Measurements from ENCODE around the gene MGP. TPM values are rescaled to one million over a fixed set of nuclear protein-coding genes. Genes with fewer than 3 reads are reported as not detected.

MGP gene
- total and polyA plus RNA-seq, 2 experiments from 2014 or later, result 0.60 TPM; not detected in 1

DNA sequence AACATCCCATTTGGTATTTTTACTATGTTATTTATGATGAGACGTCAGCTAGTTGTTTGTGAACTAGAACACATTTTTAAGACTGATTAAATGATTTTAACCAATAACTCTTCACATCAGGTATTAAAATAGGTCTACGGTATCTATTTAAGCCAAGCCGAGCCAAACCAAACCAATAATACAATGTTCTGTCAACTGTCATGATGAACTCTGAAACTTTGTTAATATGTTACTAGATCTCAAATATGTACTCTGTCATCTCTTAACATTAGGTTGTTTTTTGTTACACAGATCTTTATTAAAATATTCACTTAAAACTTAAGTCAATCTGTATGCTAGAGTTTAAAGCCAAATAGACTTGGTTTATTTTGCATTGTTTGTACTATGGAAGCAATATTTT is 43.3 kb downstream of the MGP start:
- no peaks in the 10 kb centered on the region for H3K27me3 ChIP-seq (ENCODE audit: insufficient read depth)
- Mint-ChIP-seq H3K27ac (no peak overlapping the region), H3K9me3 (peaks cover 9% of the 10 kb centered on the region; the same call in 1 of the 3 replicates), H3K27me3 (ENCODE audit: insufficient read depth, low read depth, poor library complexity) (no peaks in the 10 kb centered on the region), H3K4me1 (peaks cover 3% of the 10 kb centered on the region; the same call in 1 of the 3 replicates), H3K4me3 (no peak overlapping the region), H3K36me3 (ENCODE audit: low read depth) (peaks cover 2% of the 10 kb centered on the region; the same call in 1 of the 3 replicates)
- no peak overlapping the region for H3K4me2 ChIP-seq
- no peaks in the 10 kb centered on the region for H3K9me2 ChIP-seq (ENCODE audit: insufficient read depth)
- no peaks in the 10 kb centered on the region for H3F3A ChIP-seq (replicated peaks; ENCODE audit: low read depth)
- no peak overlapping the region for H3K4me3 ChIP-seq
- no peak overlapping the region for H3K27ac ChIP-seq (ENCODE audit: low read depth)
- H3K79me2 ChIP-seq (replicated peaks; ENCODE audit: insufficient read depth), result no peaks in the 10 kb centered on the region
- no peaks in the 10 kb centered on the region for H4K20me1 ChIP-seq (replicated peaks; ENCODE audit: insufficient read depth)
- no peaks in the 10 kb centered on the region for H3K4me1 ChIP-seq (ENCODE audit: insufficient read depth)
- TF ChIP-seq ZNF114 (CRISPR knock-in tag; IDR thresholded peaks at IDR 0.05) (no peak), ZNF331 (CRISPR knock-in tag; IDR thresholded peaks at IDR 0.05; ENCODE audit: low read depth) (no peak), EZH2 (IDR thresholded peaks at IDR 0.05; ENCODE audit: low read depth, unreplicated experiment) (no peak), POLR2AphosphoS5 (IDR thresholded peaks at IDR 0.05; ENCODE audit: low read depth) (no peak), STAT1 (IDR thresholded peaks at IDR 0.05; ENCODE audit: unreplicated experiment) (no peak), JUNB (IDR thresholded peaks at IDR 0.05; ENCODE audit: unreplicated experiment) (no peak), EZH2phosphoT487 (IDR thresholded peaks at IDR 0.05; ENCODE audit: unreplicated experiment) (no peak), NANOG (IDR thresholded peaks at IDR 0.05; ENCODE audit: borderline replicate concordance) (no peak), CREB1 (CRISPR knock-in tag; IDR thresholded peaks at IDR 0.05; ENCODE audit: low read depth) (no peak)
- TF ChIP-seq, protein P1, sequence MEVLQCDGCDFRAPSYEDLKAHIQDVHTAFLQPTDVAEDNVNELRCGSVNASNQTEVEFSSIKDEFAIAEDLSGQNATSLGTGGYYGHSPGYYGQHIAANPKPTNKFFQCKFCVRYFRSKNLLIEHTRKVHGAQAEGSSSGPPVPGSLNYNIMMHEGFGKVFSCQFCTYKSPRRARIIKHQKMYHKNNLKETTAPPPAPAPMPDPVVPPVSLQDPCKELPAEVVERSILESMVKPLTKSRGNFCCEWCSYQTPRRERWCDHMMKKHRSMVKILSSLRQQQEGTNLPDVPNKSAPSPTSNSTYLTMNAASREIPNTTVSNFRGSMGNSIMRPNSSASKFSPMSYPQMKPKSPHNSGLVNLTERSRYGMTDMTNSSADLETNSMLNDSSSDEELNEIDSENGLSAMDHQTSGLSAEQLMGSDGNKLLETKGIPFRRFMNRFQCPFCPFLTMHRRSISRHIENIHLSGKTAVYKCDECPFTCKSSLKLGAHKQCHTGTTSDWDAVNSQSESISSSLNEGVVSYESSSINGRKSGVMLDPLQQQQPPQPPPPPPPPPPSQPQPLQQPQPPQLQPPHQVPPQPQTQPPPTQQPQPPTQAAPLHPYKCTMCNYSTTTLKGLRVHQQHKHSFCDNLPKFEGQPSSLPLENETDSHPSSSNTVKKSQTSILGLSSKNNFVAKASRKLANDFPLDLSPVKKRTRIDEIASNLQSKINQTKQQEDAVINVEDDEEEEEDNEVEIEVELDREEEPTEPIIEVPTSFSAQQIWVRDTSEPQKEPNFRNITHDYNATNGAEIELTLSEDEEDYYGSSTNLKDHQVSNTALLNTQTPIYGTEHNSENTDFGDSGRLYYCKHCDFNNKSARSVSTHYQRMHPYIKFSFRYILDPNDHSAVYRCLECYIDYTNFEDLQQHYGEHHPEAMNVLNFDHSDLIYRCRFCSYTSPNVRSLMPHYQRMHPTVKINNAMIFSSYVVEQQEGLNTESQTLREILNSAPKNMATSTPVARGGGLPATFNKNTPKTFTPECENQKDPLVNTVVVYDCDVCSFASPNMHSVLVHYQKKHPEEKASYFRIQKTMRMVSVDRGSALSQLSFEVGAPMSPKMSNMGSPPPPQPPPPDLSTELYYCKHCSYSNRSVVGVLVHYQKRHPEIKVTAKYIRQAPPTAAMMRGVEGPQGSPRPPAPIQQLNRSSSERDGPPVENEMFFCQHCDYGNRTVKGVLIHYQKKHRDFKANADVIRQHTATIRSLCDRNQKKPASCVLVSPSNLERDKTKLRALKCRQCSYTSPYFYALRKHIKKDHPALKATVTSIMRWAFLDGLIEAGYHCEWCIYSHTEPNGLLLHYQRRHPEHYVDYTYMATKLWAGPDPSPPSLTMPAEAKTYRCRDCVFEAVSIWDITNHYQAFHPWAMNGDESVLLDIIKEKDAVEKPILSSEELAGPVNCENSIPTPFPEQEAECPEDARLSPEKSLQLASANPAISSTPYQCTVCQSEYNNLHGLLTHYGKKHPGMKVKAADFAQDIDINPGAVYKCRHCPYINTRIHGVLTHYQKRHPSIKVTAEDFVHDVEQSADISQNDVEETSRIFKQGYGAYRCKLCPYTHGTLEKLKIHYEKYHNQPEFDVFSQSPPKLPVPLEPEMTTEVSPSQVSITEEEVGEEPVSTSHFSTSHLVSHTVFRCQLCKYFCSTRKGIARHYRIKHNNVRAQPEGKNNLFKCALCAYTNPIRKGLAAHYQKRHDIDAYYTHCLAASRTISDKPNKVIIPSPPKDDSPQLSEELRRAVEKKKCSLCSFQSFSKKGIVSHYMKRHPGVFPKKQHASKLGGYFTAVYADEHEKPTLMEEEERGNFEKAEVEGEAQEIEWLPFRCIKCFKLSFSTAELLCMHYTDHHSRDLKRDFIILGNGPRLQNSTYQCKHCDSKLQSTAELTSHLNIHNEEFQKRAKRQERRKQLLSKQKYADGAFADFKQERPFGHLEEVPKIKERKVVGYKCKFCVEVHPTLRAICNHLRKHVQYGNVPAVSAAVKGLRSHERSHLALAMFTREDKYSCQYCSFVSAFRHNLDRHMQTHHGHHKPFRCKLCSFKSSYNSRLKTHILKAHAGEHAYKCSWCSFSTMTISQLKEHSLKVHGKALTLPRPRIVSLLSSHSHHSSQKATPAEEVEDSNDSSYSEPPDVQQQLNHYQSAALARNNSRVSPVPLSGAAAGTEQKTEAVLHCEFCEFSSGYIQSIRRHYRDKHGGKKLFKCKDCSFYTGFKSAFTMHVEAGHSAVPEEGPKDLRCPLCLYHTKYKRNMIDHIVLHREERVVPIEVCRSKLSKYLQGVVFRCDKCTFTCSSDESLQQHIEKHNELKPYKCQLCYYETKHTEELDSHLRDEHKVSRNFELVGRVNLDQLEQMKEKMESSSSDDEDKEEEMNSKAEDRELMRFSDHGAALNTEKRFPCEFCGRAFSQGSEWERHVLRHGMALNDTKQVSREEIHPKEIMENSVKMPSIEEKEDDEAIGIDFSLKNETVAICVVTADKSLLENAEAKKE (CRISPR knock-in tag; IDR thresholded peaks at IDR 0.05), result no peak
- TF ChIP-seq, protein P2, sequence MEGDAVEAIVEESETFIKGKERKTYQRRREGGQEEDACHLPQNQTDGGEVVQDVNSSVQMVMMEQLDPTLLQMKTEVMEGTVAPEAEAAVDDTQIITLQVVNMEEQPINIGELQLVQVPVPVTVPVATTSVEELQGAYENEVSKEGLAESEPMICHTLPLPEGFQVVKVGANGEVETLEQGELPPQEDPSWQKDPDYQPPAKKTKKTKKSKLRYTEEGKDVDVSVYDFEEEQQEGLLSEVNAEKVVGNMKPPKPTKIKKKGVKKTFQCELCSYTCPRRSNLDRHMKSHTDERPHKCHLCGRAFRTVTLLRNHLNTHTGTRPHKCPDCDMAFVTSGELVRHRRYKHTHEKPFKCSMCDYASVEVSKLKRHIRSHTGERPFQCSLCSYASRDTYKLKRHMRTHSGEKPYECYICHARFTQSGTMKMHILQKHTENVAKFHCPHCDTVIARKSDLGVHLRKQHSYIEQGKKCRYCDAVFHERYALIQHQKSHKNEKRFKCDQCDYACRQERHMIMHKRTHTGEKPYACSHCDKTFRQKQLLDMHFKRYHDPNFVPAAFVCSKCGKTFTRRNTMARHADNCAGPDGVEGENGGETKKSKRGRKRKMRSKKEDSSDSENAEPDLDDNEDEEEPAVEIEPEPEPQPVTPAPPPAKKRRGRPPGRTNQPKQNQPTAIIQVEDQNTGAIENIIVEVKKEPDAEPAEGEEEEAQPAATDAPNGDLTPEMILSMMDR (conservative IDR thresholded peaks at IDR 0.05; ENCODE audit: low read depth in 2 of 2), result no peak
- TF ChIP-seq, protein P3, sequence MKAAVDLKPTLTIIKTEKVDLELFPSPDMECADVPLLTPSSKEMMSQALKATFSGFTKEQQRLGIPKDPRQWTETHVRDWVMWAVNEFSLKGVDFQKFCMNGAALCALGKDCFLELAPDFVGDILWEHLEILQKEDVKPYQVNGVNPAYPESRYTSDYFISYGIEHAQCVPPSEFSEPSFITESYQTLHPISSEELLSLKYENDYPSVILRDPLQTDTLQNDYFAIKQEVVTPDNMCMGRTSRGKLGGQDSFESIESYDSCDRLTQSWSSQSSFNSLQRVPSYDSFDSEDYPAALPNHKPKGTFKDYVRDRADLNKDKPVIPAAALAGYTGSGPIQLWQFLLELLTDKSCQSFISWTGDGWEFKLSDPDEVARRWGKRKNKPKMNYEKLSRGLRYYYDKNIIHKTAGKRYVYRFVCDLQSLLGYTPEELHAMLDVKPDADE (IDR thresholded peaks at IDR 0.05), result no peak
- TF ChIP-seq, protein P4, sequence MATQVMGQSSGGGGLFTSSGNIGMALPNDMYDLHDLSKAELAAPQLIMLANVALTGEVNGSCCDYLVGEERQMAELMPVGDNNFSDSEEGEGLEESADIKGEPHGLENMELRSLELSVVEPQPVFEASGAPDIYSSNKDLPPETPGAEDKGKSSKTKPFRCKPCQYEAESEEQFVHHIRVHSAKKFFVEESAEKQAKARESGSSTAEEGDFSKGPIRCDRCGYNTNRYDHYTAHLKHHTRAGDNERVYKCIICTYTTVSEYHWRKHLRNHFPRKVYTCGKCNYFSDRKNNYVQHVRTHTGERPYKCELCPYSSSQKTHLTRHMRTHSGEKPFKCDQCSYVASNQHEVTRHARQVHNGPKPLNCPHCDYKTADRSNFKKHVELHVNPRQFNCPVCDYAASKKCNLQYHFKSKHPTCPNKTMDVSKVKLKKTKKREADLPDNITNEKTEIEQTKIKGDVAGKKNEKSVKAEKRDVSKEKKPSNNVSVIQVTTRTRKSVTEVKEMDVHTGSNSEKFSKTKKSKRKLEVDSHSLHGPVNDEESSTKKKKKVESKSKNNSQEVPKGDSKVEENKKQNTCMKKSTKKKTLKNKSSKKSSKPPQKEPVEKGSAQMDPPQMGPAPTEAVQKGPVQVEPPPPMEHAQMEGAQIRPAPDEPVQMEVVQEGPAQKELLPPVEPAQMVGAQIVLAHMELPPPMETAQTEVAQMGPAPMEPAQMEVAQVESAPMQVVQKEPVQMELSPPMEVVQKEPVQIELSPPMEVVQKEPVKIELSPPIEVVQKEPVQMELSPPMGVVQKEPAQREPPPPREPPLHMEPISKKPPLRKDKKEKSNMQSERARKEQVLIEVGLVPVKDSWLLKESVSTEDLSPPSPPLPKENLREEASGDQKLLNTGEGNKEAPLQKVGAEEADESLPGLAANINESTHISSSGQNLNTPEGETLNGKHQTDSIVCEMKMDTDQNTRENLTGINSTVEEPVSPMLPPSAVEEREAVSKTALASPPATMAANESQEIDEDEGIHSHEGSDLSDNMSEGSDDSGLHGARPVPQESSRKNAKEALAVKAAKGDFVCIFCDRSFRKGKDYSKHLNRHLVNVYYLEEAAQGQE (IDR thresholded peaks at IDR 0.05; ENCODE audit: unreplicated experiment), result no peak
- no peak for ATAC-seq
- no peak for DNase-seq (ENCODE audit: low spot score)
- no peak overlapping the region for H2AFZ ChIP-seq
- no peaks in the 10 kb centered on the region for H3K36me3 ChIP-seq (ENCODE audit: insufficient read depth)

All from GM23338 (cell line).